ENCODE results near the gene MARK3. TPM values are rescaled to one million over a fixed set of nuclear protein-coding genes. Genes with fewer than 3 reads are reported as not detected.

Gene MARK3
- total and polyA plus RNA-seq, 2 of the 13 experiments (the other 11 are each of a cell fraction or from before 2014, with no cell fraction given): 47.7 to 56.6 TPM

- TF ChIP-seq, protein P1, sequence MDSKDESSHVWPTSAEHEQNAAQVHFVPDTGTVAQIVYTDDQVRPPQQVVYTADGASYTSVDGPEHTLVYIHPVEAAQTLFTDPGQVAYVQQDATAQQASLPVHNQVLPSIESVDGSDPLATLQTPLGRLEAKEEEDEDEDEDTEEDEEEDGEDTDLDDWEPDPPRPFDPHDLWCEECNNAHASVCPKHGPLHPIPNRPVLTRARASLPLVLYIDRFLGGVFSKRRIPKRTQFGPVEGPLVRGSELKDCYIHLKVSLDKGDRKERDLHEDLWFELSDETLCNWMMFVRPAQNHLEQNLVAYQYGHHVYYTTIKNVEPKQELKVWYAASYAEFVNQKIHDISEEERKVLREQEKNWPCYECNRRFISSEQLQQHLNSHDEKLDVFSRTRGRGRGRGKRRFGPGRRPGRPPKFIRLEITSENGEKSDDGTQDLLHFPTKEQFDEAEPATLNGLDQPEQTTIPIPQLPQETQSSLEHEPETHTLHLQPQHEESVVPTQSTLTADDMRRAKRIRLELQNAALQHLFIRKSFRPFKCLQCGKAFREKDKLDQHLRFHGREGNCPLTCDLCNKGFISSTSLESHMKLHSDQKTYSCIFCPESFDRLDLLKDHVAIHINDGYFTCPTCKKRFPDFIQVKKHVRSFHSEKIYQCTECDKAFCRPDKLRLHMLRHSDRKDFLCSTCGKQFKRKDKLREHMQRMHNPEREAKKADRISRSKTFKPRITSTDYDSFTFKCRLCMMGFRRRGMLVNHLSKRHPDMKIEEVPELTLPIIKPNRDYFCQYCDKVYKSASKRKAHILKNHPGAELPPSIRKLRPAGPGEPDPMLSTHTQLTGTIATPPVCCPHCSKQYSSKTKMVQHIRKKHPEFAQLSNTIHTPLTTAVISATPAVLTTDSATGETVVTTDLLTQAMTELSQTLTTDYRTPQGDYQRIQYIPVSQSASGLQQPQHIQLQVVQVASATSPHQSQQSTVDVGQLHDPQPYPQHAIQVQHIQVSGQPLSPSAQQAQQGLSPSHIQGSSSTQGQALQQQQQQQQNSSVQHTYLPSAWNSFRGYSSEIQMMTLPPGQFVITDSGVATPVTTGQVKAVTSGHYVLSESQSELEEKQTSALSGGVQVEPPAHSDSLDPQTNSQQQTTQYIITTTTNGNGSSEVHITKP (CRISPR knock-in tag; IDR thresholded peaks at IDR 0.05; ENCODE audit: low read depth): no peak
- TF ChIP-seq HDAC1 (CRISPR knock-in tag; IDR thresholded peaks at IDR 0.05) (no peak), ZNF292 (CRISPR knock-in tag; IDR thresholded peaks at IDR 0.05; ENCODE audit: borderline replicate concordance, low read depth) (peak; percentile 74; the same call in 1 of the 2 replicates), SP5 (CRISPR knock-in tag; IDR thresholded peaks at IDR 0.05; ENCODE audit: borderline replicate concordance, low read depth) (no peak), GATA4 (IDR thresholded peaks at IDR 0.05; ENCODE audit: borderline replicate concordance, low read depth) (no peak), ZNF432 (CRISPR knock-in tag; IDR thresholded peaks at IDR 0.05; ENCODE audit: borderline replicate concordance) (no peak), HCFC1 (IDR thresholded peaks at IDR 0.05; ENCODE audit: low read depth, low read length) (no peak), SP4 (CRISPR knock-in tag; IDR thresholded peaks at IDR 0.05) (no peak), GZF1 (CRISPR knock-in tag; IDR thresholded peaks at IDR 0.05) (no peak), SOX6 (IDR thresholded peaks at IDR 0.05) (no peak), SOX6 (CRISPR knock-in tag; IDR thresholded peaks at IDR 0.05) (no peak), ZNF281 (CRISPR knock-in tag; IDR thresholded peaks at IDR 0.05; ENCODE audit: borderline replicate concordance) (no peak), MAX (IDR thresholded peaks at IDR 0.05) (0 out of 2 replicates have a peak, but pooled peaks have one; percentile 35), SMARCC2 (IDR thresholded peaks at IDR 0.05) (no peak), SKI (IDR thresholded peaks at IDR 0.05; ENCODE audit: partially characterized antibody) (no peak), FOXO1 (CRISPR knock-in tag; IDR thresholded peaks at IDR 0.05) (no peak; the same call in 1 of the 2 replicates), HDAC2 (CRISPR knock-in tag; IDR thresholded peaks at IDR 0.05) (0 out of 2 replicates have a peak, but pooled peaks have one; percentile 35), GABPB1 (CRISPR knock-in tag; IDR thresholded peaks at IDR 0.05) (peak; percentile 20; the same call in 1 of the 2 replicates), ZMYM3 (CRISPR knock-in tag; IDR thresholded peaks at IDR 0.05) (peak; percentile 87), POLR2A (IDR thresholded peaks at IDR 0.05; ENCODE audit: insufficient read depth in 1 of 2, low read depth in 2 of 2, low read length in 2 of 2) (peak in 1 of 2 experiments; percentile 36; a peak in 2 of 4 replicates), WIZ (CRISPR knock-in tag; IDR thresholded peaks at IDR 0.05) (no peak)
Observed at GRCh38 chr14:103378038-103378854, 7.0 kb upstream of the MARK3 start (continued).
